Hepatocyte (in vitro differentiated cells): ENCODE results near the gene KRT16. TPM values are rescaled to one million over a fixed set of nuclear protein-coding genes. Genes with fewer than 3 reads are reported as not detected.

ENCODE experiments used
- DNase-seq: peaks from one replicate; pipeline ENCODE4 v3.0.0-alpha.2; 2016; ENCODE audit warnings: low spot score
- H2AFZ ChIP-seq: fragments of 200-600 bp; sonication (generic); 2 replicates; pipeline ENCODE4 v1.6.0; 2016; ENCODE audit warnings: antibody characterized with exemption, mild to moderate bottlenecking
- H3K27ac ChIP-seq: fragments of 200-600 bp; sonication (generic); 2 replicates; pipeline ENCODE4 v1.5.1; 2016; ENCODE audit warnings: mild to moderate bottlenecking
- H3K27me3 ChIP-seq: fragments of 200-600 bp; sonication (generic); 2 replicates; pipeline ENCODE4 v1.6.1; 2016
- H3K36me3 ChIP-seq: fragments of 200-600 bp; sonication (generic); replicated peaks from 2 replicates; pipeline ENCODE4 v1.5.1; 2016; ENCODE audit warnings: low read depth; ENCODE audit not compliant: insufficient read depth
- H3K4me1 ChIP-seq: fragments of 200-600 bp; sonication (generic); 2 replicates; pipeline ENCODE4 v1.5.1; 2016; ENCODE audit warnings: mild to moderate bottlenecking, moderate library complexity; ENCODE audit not compliant: insufficient read depth
- H3K4me2 ChIP-seq: fragments of 200-600 bp; sonication (generic); 2 replicates; pipeline ENCODE4 v1.6.0; 2016
- H3K4me3 ChIP-seq: fragments of 200-600 bp; sonication (generic); 2 replicates; pipeline ENCODE4 v1.5.1; 2016; ENCODE audit warnings: mild to moderate bottlenecking
- H3K79me2 ChIP-seq: fragments of 200-600 bp; sonication (generic); 2 replicates; pipeline ENCODE4 v1.6.0; 2017; ENCODE audit warnings: mild to moderate bottlenecking
- H3K9me2 ChIP-seq: fragments of 200-600 bp; sonication (generic); replicated peaks from 2 replicates; pipeline ENCODE4 v1.6.0; 2017; ENCODE audit warnings: mild to moderate bottlenecking; ENCODE audit not compliant: insufficient read depth
- H3K9me3 ChIP-seq: fragments of 200-600 bp; sonication (generic); 2 replicates; pipeline ENCODE4 v1.5.1; 2016; ENCODE audit warnings: low read depth, mild to moderate bottlenecking
- H4K20me1 ChIP-seq: fragments of 200-600 bp; sonication (generic); 2 replicates; pipeline ENCODE4 v1.6.0; 2016; ENCODE audit warnings: mild to moderate bottlenecking; ENCODE audit not compliant: insufficient read depth, poor library complexity, severe bottlenecking
- CTCF ChIP-seq: fragments of 200-600 bp; sonication (generic); IDR thresholded peaks from 2 replicates; pipeline ENCODE4 v1.5.1; 2016; ENCODE audit warnings: antibody characterized with exemption, mild to moderate bottlenecking; ENCODE audit not compliant: poor library complexity
- EZH2 ChIP-seq: fragments of 200-600 bp; sonication (generic); IDR thresholded peaks from 2 replicates; pipeline ENCODE4 v1.6.1; 2016; ENCODE audit warnings: antibody characterized with exemption, mild to moderate bottlenecking, borderline replicate concordance
- EZH2phosphoT487 ChIP-seq: fragments of 200-600 bp; sonication (generic); IDR thresholded peaks from one replicate; pipeline ENCODE4 v1.6.1; 2018; ENCODE audit warnings: antibody characterized with exemption, mild to moderate bottlenecking, low read depth, moderate library complexity; ENCODE audit not compliant: unreplicated experiment, severe bottlenecking
- WGBS: methylation state at CpG from one replicate; pipeline ENCODE4 v1.1.6; 2016; ENCODE audit warnings: low lambda C conversion rate; ENCODE audit errors: missing lambda C conversion rate; 5-methylcytosine and 5-hydroxymethylcytosine counted together
- polyA plus RNA-seq: library from polyadenylated mRNA; unstranded; fragments of >200 nt; fragmentation: Nextera tagmentation; extraction: Ambion mirVana; gene quantifications from 2 replicates; pipeline ENCODE4 v1.2.1, GENCODE V29; 2016
- total RNA-seq: library from RNA; depleted of rRNA; stranded (reverse); fragments of >200 nt; gene quantifications from 2 replicates; pipeline ENCODE4 v1.2.3, GENCODE V29; 2014

The KRT16 gene
- total and polyA plus RNA-seq, 2 experiments from 2014 or later = 0.90 to 2.5 TPM

GRCh38 chr17:41571561-41572434 is 40.8 kb downstream of the KRT16 start, which contains the start of gene KRT9:
Gene KRT9, minus strand, starts transcription at chr17:41572059. Its CDS starts 67 bp downstream, at chr17:41571992.
- H3K4me1 ChIP-seq = no peaks in the 10 kb centered on the region
- WGBS = 72% methylated on average over 13 of the region's 24 CpGs
- H3K4me3 ChIP-seq = no peak within 1 kb of the TSS
- TF ChIP-seq EZH2 = no peak
- TF ChIP-seq CTCF = no peak
- no peak for TF ChIP-seq EZH2phosphoT487
- no peaks in the 10 kb centered on the region for H3K27me3 ChIP-seq
- no peaks in the 10 kb centered on the region for H3K9me3 ChIP-seq
- no peaks in the 10 kb centered on the region for H3K79me2 ChIP-seq
- no peak within 1 kb of the TSS for H3K4me2 ChIP-seq
- H4K20me1 ChIP-seq = no peaks in the 10 kb centered on the region
- H3K9me2 ChIP-seq = no peaks in the 10 kb centered on the region
- H3K36me3 ChIP-seq = no peaks in the 10 kb centered on the region
- DNase-seq = no peak
- H2AFZ ChIP-seq = no peak within 1 kb of the TSS
- no peak within 1 kb of the TSS for H3K27ac ChIP-seq

- Histone ChIP-seq H3K27ac (no peak overlapping the region), H3K79me2 (no peaks in the 10 kb centered on the region), H3K36me3 (no peaks in the 10 kb centered on the region), H3K9me3 (no peaks in the 10 kb centered on the region), H3K4me3 (no peak overlapping the region), H3K4me2 (no peak overlapping the region), H2AFZ (no peak overlapping the region), H4K20me1 (no peaks in the 10 kb centered on the region), H3K27me3 (no peaks in the 10 kb centered on the region), H3K4me1 (no peaks in the 10 kb centered on the region), H3K9me2 (no peaks in the 10 kb centered on the region)
- no peak for TF ChIP-seq EZH2phosphoT487
- no peak for TF ChIP-seq CTCF
- TF ChIP-seq EZH2 = no peak
- WGBS = 95% methylated on average over 6 of the region's 6 CpGs
- no peak for DNase-seq
These were observed 45.2 kb downstream of the KRT16 start for GRCh38 chr17:41567317-41567716.

- TF ChIP-seq EZH2 = no peak
- no peak for TF ChIP-seq CTCF
- H3K79me2 ChIP-seq = no peaks in the 10 kb centered on the region
- no peaks in the 10 kb centered on the region for H3K9me2 ChIP-seq
- no peak overlapping the region for H3K4me2 ChIP-seq
- no peaks in the 10 kb centered on the region for H3K4me1 ChIP-seq
- no peak overlapping the region for H2AFZ ChIP-seq
- no peak overlapping the region for H3K4me3 ChIP-seq
- no peak overlapping the region for H3K27ac ChIP-seq
- H3K27me3 ChIP-seq = no peaks in the 10 kb centered on the region
- H4K20me1 ChIP-seq = no peaks in the 10 kb centered on the region
- no peaks in the 10 kb centered on the region for H3K36me3 ChIP-seq
- DNase-seq = no peak
- no peaks in the 10 kb centered on the region for H3K9me3 ChIP-seq
These were observed 47.2 kb downstream of the KRT16 start for GRCh38 chr17:41565338-41565737.
